Measurements from ENCODE around the gene CPLX1. TPM values are rescaled to one million over a fixed set of nuclear protein-coding genes. Genes with fewer than 3 reads are reported as not detected.

The CPLX1 gene
- 3.1 TPM for total RNA-seq
- long read RNA-seq, partial matches to known transcripts = 0 of 2 reads
- long read RNA-seq, other reads (novel, unspliced or antisense) = 2 of 2 reads

DNA sequence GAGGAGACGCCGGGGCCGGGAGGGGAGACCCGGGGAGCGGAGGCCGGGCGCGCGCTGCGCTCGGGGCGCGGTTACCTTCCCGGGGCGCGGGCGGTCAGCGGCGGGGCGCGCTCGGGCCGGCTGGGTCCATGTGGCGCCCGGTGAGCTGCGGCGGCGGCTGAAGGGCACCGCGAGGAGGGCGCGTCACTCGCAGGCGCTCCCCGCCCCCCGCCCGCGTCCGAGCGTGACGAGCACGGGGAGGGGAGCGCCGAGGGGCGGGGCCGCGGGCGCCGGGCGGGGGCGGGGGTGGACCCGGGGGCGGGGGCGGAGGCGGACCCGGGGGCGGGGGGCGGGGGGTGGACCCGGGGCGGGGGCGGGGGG is at the start of gene CPLX1:
Gene CPLX1, minus strand, starts transcription at position 159 of the 360 bp plus-strand sequence. CDS start 1,607 bp downstream, outside the sequence.
- DNase-seq (ENCODE audit: missing footprints) (no peak), ATAC-seq (no peak)
- intact Hi-C loops (cut with DNase I) = no loop called here

DNA sequence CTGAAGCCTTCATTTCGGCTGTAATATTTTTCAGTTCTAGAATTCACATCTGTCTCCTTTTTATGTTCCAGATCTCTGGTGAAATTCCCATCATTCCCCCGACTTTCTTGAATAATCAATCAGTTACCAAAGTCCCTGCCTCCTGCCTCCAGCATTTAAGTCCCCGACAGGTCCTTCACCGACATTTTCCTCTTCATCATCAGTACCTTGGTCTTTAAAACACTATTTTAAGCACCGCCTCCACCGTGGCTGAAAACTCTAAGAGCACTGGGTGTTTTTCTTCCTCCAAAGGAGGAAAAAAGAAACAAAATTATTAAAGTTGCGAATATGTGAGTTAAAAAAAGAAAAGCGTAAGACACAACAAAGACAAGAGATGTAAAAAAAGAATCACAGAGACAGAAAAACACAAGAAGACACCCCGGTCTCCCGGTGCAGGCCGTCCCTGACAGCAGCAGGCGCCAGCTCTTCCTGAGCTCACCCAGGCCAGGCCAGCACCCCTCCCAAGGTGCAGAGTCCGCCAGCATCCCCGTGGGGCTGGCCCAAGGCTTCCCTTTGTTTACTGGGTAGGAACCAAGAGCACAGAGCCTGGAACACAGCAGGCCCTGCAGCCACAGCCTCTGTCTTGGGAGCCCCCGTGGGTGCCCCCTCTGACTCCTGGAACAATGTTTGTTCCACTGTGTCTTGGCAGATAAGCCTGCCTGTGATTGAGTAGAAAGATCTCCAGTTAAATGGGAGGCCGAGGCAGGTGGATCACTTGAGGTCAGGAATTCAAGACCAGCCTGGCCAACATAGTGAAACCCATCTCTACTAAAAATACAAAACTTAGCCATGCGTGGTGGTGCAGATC is 49.3 kb upstream of the CPLX1 start:
- intact Hi-C loops (cut with DNase I) = no loop called here
- DNase-seq (ENCODE audit: missing footprints) (no peak), ATAC-seq (no peak)

DNA sequence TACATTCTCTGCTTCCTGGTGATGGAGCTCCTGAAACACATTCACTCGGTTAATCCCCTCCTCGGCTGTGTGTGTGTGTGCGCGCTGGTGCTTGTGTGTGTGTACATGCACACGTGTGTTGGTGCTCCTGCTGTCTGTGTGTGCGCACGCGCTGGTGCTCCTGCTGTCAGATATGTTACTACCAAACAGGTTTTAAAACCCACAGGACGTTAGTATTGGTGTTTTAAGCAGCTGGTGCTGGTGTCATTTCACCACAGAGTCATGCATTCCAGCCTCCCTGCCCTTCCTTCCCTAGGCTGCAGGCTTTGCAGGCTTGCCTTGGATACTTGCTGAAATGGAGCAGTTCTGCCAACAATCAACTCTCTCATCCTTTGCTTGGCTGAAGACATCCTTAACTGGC is 48.1 kb upstream of the CPLX1 start:
- DNase-seq (ENCODE audit: missing footprints) = no peak
- intact Hi-C loops (cut with DNase I) = no loop called here
- no peak for ATAC-seq

DNA sequence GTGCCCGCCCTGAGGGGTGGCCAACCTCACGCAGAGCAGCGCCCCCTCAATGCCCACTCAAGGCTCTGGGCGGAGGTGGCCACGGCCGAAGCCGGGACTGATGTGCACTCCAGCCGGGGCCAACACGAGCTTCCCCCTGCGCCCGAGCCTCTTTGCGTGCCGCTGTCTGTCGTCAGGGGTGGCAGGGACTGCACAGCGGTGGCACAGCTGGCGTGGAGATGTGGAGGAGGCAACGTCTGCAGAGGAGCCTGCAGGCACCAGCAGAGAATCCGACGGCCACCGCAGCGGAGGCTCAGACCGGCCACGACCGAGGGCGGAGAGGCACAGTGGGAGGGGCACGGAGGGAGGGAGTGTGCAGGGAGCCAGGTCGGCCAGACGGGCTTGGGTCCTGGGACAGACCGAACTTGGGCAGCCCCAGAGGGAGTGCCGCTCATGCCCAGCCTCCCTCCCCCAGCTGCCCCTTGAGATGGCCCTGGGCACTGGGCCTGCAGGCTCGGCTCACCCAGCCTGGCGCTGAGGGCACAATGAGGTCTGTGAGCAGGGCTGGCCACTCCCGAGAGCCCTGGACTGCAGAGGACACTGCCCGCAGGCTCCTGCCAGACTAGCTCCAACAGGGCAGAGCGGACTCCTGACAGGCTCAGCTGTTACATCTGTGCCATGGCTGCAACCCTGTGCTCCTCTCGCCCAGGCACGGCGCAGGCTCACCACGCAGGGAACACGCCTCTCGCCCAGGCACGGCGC is 46.5 kb upstream of the CPLX1 start:
- ATAC-seq = no peak
- intact Hi-C loops (cut with DNase I) = no loop called here
- no peak for DNase-seq (ENCODE audit: missing footprints)

DNA sequence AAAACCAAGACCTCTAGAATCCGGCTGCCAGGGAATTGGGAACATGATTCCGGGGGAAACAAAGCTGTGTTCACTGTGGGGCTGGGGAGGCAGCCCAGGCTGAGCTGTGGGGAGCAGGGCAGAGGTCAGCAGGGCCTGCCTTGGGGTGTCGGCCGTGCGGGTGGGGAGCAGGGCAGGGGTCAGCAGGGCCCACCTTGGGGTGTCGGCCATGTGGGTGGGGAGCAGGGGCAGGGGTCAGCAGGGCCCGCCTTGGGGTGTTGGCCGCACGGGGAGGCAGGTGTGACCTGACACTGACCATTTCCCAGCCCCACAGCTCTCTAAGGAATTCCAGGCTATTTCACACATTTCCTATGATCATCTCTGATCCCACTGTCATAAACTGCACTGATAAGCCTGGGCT is 45.6 kb upstream of the CPLX1 start:
- no peak for DNase-seq (ENCODE audit: missing footprints)
- intact Hi-C loops (cut with DNase I) = no loop called here
- no peak for ATAC-seq

DNA sequence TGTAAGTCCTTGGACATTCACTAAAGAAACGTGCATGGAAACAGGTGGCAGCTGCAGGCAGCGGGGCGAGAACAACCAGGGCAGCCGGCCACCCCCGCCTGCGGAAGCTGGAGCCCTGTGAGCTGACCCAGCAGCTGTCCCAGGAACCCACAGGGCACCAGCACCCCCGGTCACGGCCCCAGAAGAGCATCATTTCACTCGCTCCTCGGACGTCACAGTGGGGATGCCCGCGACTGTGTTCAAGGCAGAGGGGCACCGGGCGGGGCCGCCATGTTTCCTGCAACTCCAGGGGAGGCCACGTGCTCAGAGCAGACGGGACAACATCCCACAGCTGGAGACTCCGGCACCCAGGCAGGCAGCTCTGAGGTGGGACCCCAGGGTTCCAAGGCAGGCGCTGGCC is 45.0 kb upstream of the CPLX1 start:
- intact Hi-C loops (cut with DNase I) = no loop called here
- peak; percentile 27 for DNase-seq (ENCODE audit: missing footprints)
- no peak for ATAC-seq

DNA sequence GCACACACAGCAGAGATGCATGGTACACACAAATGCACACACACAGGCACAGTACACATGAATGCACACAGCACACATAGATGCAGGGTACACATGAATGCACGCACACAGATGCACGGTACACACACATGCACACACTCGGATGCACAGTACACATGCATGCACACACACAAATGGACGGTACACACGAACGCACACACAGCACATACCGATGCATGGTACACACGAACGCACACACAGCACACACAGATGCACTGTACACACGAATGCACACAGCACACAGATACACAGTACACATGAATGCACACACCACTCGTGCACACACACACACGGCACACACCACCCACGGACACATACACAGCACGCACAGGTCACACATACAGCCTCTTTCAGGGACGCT is 43.8 kb upstream of the CPLX1 start:
- DNase-seq (ENCODE audit: missing footprints) = peak; percentile 54
- intact Hi-C loops (cut with DNase I) = no loop called here
- no peak for ATAC-seq

DNA sequence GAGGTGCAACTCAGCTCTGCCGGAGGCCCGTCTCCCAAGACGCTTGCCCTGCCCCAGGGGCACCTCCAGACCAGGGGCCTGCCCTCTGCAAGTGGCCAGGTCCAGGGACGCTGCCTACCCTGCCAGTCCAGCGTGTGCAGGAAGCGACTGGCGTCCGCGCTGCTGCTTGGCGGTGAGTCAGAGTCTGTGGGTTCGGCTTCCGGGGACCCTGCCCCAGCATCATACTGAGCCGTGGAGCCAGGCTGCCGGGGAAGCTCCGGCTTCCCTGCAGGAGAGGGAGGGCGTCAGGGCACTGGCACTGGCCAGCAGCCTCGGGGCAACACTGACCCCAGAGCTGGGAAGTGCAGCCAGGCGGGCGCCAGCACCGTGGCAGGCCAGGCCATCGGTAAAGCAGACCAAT is 42.5 kb upstream of the CPLX1 start:
- DNase-seq (ENCODE audit: missing footprints) = peak; percentile 59
- no peak for ATAC-seq
- intact Hi-C loops (cut with DNase I) = no loop called here

DNA sequence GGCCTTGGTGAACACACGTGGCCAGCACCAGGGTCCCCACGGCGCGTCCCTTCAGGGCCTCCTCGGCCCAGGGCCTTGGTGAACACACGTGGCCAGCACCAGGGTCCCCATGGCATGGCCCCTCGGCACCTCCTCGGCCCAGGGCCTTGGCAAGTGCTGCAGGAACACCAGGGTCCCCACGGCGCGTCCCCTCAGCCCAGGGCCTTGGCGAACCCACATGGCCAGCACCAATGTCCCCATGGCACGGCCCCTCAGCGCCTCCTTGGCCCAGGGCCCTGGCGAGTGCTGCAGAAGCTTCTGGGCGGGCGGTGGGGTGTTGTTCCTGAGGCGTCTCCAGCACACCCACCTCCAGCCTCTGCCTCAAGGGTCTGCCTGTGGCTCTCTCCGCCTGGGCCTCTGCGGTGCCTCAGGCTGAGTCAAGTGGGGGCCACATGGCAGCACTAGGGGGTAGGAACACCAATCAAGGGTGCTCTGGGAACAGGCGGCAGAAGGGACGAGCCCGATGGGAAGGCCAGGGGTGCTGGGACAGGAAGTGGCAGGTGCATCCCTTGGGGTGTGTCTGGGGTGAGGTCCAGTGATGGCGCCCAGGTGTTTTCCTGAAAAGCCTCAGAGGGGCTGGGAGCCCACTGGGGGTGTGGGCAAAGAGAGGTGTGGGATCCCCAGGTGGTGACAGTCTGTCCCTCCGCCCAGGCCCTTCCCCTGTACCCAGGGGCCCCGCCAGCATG is 41.8 kb upstream of the CPLX1 start:
- DNase-seq (ENCODE audit: missing footprints) (peak; percentile 26), ATAC-seq (no peak)
- intact Hi-C loops (cut with DNase I) = no loop called here

DNA sequence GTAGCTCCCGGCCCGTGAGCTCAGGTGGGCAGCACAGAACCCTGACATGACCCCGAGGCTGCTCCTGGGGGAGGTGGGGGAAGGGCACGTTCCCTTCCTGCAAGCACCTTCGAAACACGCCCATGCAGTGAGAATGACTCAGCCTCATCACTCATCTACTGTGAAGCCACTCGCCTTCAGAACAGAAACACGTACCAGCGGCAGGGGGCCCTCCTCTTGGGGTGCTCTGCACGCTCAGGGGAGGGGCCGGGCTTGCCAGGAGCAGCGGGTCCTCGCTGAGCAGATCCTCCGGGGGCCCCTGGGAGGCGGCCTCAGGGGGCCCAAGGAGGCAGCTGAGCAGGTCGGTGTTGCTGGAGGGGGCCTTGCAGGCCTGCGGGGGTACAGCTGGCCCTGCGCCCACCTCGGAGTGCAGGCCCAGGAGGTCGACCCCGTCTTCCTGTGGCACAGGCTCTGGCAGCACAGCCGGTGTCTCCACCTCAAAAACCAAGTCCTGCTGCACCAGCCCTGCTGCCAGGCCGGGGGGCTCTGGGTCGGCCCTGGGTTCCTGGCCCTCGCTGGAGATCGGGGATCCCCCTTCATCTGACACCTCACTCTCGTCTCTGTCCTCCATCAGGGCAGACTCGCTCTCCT is 40.9 kb upstream of the CPLX1 start:
- intact Hi-C loops (cut with DNase I) = no loop called here
- ATAC-seq = no peak
- DNase-seq (ENCODE audit: missing footprints) = peak; percentile 55

DNA sequence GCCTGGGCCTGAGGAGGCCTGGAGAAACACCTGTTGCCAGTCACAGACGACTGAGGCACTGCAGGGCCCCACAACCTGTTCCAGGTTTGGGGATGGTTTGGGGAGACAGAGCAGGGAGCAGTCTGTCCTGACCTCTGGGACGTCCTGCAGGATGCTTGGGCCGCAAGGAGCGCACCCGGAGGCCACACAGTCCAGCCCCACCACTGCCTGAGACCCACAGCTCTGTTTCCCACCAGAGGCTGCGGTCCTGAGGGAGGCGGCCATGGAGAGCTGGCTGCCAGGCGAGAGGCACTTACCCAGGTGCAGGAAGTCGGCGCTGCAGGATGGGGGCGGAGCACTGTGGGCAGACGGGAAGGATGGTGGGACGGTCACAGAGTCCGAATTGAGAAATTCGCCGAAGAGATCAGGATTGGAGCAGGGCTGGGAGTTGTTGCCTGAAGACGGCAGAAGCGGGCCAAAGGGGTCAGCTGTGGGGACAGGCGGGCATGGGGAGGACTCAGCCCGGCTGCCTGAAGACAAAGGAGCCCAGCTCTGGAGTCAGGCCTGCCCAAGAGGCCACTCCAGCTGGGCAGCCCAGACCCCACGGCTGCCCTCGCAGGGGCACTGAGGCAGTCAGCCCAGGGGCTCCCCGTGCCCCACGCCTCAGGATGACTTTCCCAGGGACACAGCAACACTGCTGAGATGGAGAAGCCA is 40.3 kb upstream of the CPLX1 start:
- ATAC-seq (no peak), DNase-seq (ENCODE audit: missing footprints) (peak; percentile 41)
- intact Hi-C loops (cut with DNase I) = no loop called here

DNA sequence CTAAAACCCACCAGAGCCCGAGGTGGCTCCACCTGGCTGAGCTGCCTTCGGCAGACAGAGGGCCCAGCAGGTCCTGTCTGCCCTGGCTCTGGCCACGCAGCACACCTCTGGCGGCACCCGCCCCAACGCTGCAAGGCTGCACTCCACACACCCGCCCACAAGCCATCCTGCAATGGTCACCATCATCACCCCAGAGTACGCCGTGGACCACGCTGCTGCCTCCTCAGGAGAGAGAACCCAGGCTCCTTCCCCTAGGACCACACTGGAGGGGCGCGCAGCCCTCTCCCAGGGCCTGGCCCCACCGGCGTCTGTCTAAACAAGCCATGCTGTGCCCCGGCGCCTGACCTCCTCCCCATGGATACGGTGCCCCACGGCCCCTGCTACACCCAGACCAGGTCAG is 39.6 kb upstream of the CPLX1 start:
- no peak for ATAC-seq
- DNase-seq (ENCODE audit: missing footprints) = peak; percentile 26
- intact Hi-C loops (cut with DNase I) = no loop called here

DNA sequence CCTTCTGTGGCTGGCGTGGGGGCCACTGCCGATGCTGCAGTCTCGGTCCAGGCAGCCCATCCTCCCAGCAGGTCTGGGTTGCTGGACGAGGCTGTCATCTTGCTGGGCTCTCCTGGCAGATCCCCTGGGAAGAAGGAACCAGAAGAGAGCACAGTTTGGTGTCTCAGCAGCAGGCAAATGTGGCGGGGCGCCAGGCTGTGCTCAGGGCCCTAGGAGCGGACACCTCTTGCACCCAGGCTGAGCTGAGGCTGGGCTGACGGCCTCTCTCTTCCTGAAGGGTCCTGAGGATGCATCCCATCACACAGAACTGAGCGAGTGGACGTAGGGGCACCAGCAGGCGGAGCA is 39.2 kb upstream of the CPLX1 start:
- intact Hi-C loops (cut with DNase I) = no loop called here
- DNase-seq (ENCODE audit: missing footprints) = peak; percentile 62
- ATAC-seq = no peak

DNA sequence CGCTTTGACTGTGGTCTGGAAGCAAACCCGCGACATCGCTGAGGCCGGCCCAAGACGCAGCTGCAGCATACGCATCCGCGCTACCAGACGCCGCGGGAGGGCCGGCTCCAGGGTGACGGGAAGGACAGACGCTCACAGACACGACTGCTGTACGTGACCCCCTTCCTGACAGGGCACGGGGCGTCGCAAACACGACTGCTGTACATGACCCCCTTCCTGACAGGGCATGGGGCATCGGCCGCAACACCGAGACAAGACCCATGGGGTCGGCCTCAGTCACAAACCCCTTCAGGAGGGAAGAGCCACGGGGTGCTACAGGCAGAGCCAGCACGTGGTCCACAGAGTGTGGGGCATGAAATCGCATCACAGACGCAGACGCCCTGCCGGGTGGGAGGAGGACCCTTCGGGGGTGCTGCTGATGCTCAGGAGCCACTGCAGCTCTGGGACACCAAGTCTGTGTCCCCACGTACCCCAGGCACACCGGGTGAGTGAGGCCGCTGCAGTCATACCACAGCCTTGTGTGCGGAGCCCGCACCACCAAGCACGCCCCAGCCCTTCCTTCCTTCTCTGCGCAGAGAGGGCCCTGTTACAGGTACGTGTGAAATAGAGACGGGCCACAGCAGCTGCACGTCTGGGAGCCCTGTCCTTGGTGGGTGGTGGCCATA is 38.7 kb upstream of the CPLX1 start:
- DNase-seq (ENCODE audit: missing footprints) (peak; percentile 53), ATAC-seq (no peak)
- intact Hi-C loops (cut with DNase I) = no loop called here

DNA sequence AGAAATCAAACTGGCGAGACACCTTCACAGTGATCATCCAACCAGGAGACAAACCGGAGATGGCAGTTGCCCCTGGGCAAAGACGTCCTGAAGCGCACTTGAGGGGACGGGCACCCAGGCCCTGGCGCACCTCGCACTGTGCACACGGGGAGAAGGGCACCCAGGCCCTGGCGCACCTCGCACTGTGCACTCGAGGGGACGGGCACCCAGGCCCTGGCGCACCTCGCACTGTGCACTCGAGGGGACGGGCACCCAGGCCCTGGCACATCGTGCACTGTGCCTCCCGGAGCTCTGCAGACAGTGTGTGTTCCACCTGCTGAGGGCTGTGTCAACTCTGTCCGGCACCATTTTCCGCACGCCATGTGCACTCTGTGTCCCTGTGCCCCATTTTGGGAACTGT is 34.6 kb upstream of the CPLX1 start:
- ATAC-seq (no peak), DNase-seq (ENCODE audit: missing footprints) (peak; percentile 27)
- intact Hi-C loops (cut with DNase I) = no loop called here

DNA sequence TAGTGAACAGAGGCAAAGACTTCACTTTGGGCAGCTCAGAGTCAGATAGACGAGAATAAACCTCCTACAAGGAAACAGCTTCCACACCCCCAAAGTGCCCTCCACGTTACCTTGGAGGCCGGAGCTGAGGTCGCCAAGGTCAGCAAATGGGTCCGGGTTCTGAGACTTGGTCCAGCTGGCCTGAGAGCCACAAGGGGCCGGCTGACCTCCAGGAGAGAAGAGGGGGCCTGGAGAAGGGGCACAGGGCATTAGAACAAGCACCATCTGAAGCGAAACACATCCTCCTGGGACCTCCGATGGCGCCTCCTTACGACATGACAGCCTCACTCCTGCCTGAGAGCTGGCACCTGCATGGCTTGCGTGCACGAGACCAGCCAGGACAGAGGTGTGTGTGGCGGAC is 33.6 kb upstream of the CPLX1 start:
- DNase-seq (ENCODE audit: missing footprints) (peak; percentile 50), ATAC-seq (no peak)
- intact Hi-C loops (cut with DNase I) = no loop called here

DNA sequence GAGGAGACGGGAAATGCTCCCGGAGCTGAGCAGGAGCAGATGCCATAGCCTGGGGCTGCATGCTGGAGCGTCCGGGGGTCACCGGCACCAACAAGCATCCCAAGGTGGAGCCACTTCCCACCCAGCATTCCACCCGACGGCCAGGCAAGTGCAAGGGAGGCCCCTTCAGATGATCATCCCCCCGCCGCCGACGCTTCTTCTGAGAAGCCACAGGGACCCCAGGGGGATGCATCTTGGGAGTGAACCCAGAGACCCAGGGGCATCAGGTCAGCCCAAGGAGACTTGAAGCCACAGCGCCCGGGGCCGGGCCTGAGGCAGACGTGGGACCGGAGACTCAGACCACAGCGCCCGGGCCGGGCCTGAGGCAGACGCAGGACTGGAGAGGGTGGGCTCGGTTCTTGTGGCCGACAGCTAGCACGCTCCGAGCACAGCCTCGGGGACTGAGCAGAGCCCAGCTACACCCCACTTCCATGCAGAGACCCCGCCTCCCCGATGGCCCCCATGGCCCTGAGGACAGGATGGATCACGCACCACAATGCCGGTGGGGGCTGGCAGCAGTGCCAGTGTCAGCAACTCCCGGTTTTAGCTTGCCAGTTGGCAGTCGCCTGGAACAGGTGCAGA is 33.0 kb upstream of the CPLX1 start:
- intact Hi-C loops (cut with DNase I) = no loop called here
- ATAC-seq (no peak), DNase-seq (ENCODE audit: missing footprints) (peak; percentile 55)

DNA sequence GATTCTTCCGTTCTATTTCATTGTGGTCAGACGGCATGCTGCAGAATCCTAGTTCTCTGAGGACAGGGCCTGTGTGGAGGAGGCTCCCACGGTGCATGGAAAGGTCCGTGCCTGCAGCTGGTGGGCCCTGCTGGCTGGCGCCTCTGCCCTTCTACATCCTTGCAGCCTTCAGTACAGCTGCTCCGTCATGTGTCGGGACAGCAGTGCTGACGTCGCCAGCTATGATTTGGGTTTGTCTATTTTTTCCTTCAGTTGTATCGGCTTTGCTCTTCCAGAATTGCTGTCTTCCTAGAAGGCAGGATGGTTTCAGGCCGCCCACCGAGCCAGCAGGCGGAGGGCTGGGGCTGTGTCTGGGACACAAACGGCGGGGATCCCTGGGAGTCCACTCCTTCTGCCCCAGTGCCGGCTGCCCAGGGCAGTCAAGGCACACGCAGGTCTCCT is 32.1 kb upstream of the CPLX1 start:
- DNase-seq (ENCODE audit: missing footprints) (peak; percentile 52), ATAC-seq (no peak)
- intact Hi-C loops (cut with DNase I) = no loop called here

Data from Right ventricle myocardium inferior (tissue), 1 donor.